Activated naive CD4-positive, alpha-beta T cell treated with anti-CD3 and anti-CD28 coated beads for 36 hours (primary cell): ENCODE measurements around the gene HTR2A. TPM values are rescaled to one million over a fixed set of nuclear protein-coding genes. Genes with fewer than 3 reads are reported as not detected.
A peak's percentile ranks its signal among the peaks of the same experiment; 100 is the strongest.

Source experiments
- CTCF ChIA-PET: fragments of 350-600 bp; sonication (Branson Sonifier 250); formaldehyde crosslinking; loops from one replicate; lab custom pipeline; 2021; ENCODE audit warnings: antibody characterized with exemption; lab: Charles Lee
- DNase-seq: peaks from one replicate; pipeline ENCODE4 v3.0.0-alpha.2; 2020
- H3K27ac Mint-ChIP-seq: one replicate; pipeline ENCODE4 v1.8.0; 2021; ENCODE audit warnings: mild to moderate bottlenecking, mixed read lengths
- H3K27me3 Mint-ChIP-seq: one replicate; pipeline ENCODE4 v1.8.0; 2021; ENCODE audit warnings: low read depth, mixed read lengths
- H3K36me3 Mint-ChIP-seq: one replicate; pipeline ENCODE4 v1.8.0; 2021; ENCODE audit warnings: low read depth, mixed read lengths
- H3K4me1 Mint-ChIP-seq: one replicate; pipeline ENCODE4 v1.8.0; 2021; ENCODE audit warnings: low read depth, mixed read lengths
- H3K4me3 Mint-ChIP-seq: one replicate; pipeline ENCODE4 v1.8.0; 2021; ENCODE audit warnings: mild to moderate bottlenecking, moderate library complexity, mixed read lengths
- H3K9me3 Mint-ChIP-seq: one replicate; pipeline ENCODE4 v1.8.0; 2021; ENCODE audit warnings: mixed read lengths
- intact Hi-C: fragments of 100-400 bp; cut with micrococcal nuclease; formaldehyde crosslinking; loops from one replicate; pipeline ENCODE4 v1.15.1; 2023
- total RNA-seq, 2 experiments: library from RNA; stranded (reverse); gene quantifications; one replicate each; pipeline ENCODE4 v1.2.3, GENCODE V29; 2021

Gene HTR2A
- total RNA-seq, 2 experiments from 2014 or later: not detected

DNA sequence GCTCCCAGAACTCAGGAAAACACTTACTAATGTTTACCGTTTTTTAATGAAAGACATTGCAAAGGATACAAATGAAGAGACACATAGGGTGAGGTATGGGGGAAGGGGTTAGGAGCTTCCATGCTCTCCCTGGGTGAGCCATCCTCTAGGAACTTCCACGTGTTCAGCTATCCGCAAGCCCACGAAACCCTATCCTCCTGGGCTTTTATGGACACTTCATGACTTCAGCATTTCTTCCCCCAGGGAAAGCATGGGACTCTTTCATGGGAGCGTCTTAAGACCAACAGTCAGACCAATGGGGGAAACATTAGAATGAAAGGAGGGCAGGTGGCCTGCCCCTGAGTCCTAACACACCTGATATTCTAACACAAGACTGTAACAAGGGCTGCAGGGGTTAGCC lies 93.3 kb downstream of the HTR2A start:
- H3K4me3 Mint-ChIP-seq: no peak overlapping the region
- no peaks in the 10 kb centered on the region for H3K27me3 Mint-ChIP-seq
- H3K27ac Mint-ChIP-seq: no peak overlapping the region
- intact Hi-C loops: no loop called here
- H3K36me3 Mint-ChIP-seq: no peaks in the 10 kb centered on the region
- no peak for DNase-seq
- H3K4me1 Mint-ChIP-seq: no peaks in the 10 kb centered on the region
- no peaks in the 10 kb centered on the region for H3K9me3 Mint-ChIP-seq
- CTCF ChIA-PET: no interaction called here

DNA sequence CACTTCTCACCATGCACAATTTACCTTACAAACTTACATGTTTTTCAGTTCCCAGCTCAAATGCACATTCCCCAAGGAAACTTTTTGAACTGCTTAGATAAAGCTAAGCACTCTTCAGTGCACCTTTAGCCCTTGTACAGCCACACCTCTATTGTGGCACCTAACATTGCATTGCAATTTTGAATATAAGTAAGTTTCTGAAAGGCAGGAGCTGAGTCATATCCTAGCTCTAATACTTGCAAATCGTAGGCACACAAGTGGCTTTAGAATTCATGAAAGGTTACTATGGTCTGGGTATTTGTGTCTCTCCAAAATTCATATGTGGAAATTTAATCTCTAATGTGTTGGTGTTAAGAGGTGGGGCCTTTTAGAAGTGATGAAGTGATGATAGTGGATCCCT lies 95.0 kb downstream of the HTR2A start:
- peaks cover 6% of the 10 kb centered on the region for H3K4me1 Mint-ChIP-seq
- no peak overlapping the region for H3K4me3 Mint-ChIP-seq
- H3K27ac Mint-ChIP-seq: no peak overlapping the region
- H3K9me3 Mint-ChIP-seq: no peaks in the 10 kb centered on the region
- H3K27me3 Mint-ChIP-seq: no peaks in the 10 kb centered on the region
- intact Hi-C loops: no loop called here
- CTCF ChIA-PET: no interaction called here
- no peaks in the 10 kb centered on the region for H3K36me3 Mint-ChIP-seq
- DNase-seq: no peak

DNA sequence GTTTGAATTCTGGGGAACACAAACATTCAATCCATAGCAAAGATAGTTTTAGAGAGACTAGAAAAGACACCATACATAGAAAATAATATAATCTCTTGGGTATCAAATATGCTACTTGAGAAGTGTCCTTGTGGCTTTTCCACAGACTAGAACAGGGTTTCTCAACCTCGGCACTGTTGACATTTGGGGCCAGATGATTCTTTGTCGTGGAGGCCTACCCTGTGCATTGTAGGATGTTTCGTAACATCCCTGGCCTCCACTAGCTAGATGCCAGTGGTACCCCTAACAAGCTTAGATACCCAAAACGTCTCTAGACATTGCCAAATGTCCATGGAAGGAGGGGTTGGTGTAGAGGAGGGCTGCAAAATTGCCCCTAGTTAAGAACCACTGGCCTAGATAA lies 97.7 kb downstream of the HTR2A start:
- Mint-ChIP-seq H3K4me1 (peaks cover 21% of the 10 kb centered on the region), H3K4me3 (no peak overlapping the region), H3K9me3 (no peaks in the 10 kb centered on the region), H3K27me3 (no peaks in the 10 kb centered on the region), H3K36me3 (peaks cover 12% of the 10 kb centered on the region), H3K27ac (no peak overlapping the region)
- DNase-seq: no peak
- intact Hi-C loops: loop anchor here (5.0 to 10.0 kb wide), 5 partner anchors 132 to 1853 kb away; partner anchors contain the start of genes CYSLTR2, ITM2B and ZC3H13
- CTCF ChIA-PET: interaction anchor here (0.9 kb wide), 1 partner anchor 247 kb away, joined by 4 read pairs; no protein-coding TSS in a partner anchor

DNA sequence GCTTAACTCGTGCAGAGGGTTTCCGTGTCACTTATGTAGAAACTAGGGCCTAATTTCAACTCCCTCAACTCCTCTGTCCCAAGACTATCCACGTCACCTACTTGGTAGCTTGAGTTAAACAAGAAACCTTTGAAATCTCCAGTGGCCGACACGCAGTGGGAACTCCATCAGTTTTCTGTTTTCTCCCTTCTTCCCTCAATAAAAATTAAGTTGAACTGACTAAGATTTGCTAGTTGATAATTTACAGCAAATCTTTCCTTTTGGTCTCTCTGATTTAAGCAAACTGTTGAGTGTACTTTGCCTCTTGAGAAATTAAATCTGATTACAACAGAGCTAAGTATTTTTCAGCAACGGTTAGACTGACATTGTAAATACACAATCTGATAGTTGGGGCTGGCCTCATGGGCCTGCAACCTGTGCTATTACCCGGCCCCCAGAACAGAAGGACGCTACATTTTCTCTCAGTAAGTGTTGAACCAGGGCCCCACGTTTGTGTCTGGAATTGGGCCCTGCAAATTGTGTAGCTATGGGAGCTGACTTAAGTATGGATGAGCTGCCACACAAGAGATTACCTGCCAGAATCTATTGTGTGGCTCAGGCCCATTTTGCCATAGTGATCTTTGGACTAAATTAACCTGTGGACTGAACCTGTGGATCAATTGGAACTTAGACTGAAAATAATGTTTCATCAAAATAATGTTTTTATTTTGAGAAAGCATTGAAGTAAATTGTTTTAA lies 99.2 kb downstream of the HTR2A start:
- peaks cover 15% of the 10 kb centered on the region for H3K36me3 Mint-ChIP-seq
- no peaks in the 10 kb centered on the region for H3K27me3 Mint-ChIP-seq
- no peaks in the 10 kb centered on the region for H3K9me3 Mint-ChIP-seq
- no peak for DNase-seq
- peak overlapping the region; percentile 93 for H3K4me3 Mint-ChIP-seq
- peaks cover 32% of the 10 kb centered on the region for H3K4me1 Mint-ChIP-seq
- CTCF ChIA-PET: interaction anchor here (1.2 kb wide), 1 partner anchor 246 kb away, joined by 4 read pairs; no protein-coding TSS in a partner anchor
- peak overlapping the region; percentile 95 for H3K27ac Mint-ChIP-seq
- intact Hi-C loops: loop anchor here (1.0 to 10.0 kb wide), 9 partner anchors 15 to 1855 kb away; partner anchors contain the start of genes CYSLTR2, ITM2B, NUDT15 and ZC3H13

DNA sequence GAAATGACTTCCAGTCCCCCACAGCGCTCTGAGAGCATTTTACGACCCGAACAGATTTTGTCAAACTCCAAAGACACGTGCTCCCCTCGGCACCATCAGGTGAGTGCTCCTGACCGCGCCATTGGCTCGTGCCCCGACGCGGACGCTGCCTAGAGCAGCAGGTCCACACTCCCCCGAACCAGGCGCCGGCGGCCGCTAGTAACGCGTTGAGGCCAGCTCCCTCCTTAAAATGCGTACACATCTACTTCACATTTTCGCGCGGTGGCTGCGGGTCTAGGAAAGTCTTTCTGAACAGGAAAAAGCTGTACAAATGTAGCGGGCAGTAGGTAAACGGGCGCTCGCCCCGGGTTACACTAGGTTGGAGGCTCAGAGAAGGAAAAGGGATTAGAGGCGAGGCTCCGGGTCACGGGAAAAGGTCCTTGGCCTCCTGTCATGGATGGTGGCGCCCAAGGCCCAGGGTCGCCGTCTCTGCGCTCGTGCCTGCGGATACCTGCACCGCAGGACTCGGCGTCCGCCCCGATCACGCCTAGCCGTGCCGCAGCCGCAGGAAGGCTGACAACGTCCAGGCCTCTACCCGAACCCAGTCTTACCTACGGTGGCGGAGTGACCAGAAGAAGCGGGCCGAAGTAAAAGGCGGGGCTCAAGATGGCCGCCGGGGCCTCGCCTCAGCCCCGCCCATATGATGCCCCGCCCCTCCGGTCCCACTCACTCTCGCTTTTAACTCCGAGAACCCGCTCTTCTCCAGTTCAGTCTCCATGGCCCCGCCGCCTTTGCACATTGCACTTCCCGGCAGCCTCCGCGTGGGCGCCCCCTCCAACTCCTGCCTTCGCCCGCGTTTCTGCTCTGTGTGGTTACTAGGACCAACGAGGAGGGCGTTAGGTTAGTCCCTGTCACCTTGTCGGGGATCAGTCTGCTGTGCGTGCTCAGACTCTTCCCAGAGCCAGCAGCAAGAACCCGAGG lies 100.1 kb downstream of the HTR2A start, which contains the start of gene ESD:
ESD (minus strand) TSS at position 647 of the 960 bp plus-strand sequence. CDS start 5,748 bp downstream, outside the sequence.
- no peaks in the 10 kb centered on the region for H3K27me3 Mint-ChIP-seq
- H3K9me3 Mint-ChIP-seq: no peaks in the 10 kb centered on the region
- CTCF ChIA-PET: interaction anchor here (1.2 kb wide), 1 partner anchor 245 kb away, joined by 4 read pairs; no protein-coding TSS in a partner anchor
- peaks cover 15% of the 10 kb centered on the region for H3K36me3 Mint-ChIP-seq
- DNase-seq: peak; percentile 98
- H3K4me1 Mint-ChIP-seq: peaks cover 32% of the 10 kb centered on the region
- peak within 1 kb of the TSS; percentile 93 for H3K4me3 Mint-ChIP-seq
- peak within 1 kb of the TSS; percentile 95 for H3K27ac Mint-ChIP-seq
- intact Hi-C loops: loop anchor here (1.0 to 10.0 kb wide), 9 partner anchors 16 to 1856 kb away; partner anchors contain the start of genes CYSLTR2, ITM2B, NUDT15 and ZC3H13

DNA sequence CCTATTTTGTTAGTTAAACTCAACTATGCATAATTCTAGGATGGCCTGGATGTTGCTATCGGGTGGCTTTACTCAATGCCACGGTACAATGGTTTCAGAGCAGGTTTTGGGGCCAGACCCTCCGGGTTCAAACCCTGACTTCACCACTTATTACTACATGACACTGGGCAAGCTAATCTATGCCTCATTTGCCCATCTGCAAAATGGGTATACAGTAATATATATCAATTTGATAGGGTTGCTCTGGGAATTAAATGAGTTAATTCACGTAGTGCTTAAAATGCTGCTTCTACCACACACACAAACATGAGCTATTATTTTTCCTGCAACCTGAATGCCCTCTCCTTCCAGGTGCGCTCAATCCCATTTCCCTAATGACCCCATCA lies 100.7 kb downstream of the HTR2A start:
- CTCF ChIA-PET: no interaction called here

DNA sequence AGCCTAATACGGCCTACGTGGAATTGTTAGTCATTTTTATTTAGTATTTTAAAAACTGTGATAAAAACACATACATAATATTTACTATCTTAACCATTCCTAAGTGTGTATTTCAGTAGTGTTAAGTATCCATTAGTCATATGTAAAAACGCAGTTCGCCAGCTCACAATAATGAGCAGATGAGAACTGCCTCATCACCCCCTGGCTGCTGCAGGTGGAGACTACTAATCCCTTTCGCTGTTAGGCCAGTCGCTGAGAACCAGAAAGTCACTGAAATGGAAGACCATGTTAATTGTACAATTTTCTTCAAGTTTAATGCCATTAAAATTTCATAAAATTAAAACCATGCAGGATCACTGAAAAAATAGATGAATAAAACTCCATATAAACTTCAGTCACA lies 101.5 kb downstream of the HTR2A start:
- CTCF ChIA-PET: no interaction called here
- DNase-seq: no peak
- H3K4me1 Mint-ChIP-seq: peaks cover 32% of the 10 kb centered on the region
- no peak overlapping the region for H3K27ac Mint-ChIP-seq
- H3K9me3 Mint-ChIP-seq: no peaks in the 10 kb centered on the region
- peak overlapping the region; percentile 59 for H3K4me3 Mint-ChIP-seq
- intact Hi-C loops: loop anchor here (5.0 to 10.0 kb wide), 5 partner anchors 128 to 1857 kb away; partner anchors contain the start of genes CYSLTR2, ITM2B and ZC3H13
- peaks cover 22% of the 10 kb centered on the region for H3K36me3 Mint-ChIP-seq
- H3K27me3 Mint-ChIP-seq: no peaks in the 10 kb centered on the region

More for the DNA sequence above, 100.7 kb downstream of the HTR2A start:
- Mint-ChIP-seq H3K4me3 (peak overlapping the region; percentile 93), H3K9me3 (no peaks in the 10 kb centered on the region), H3K36me3 (peaks cover 15% of the 10 kb centered on the region), H3K27me3 (no peaks in the 10 kb centered on the region), H3K4me1 (peaks cover 32% of the 10 kb centered on the region), H3K27ac (peak overlapping the region; percentile 95)
- DNase-seq: no peak
- intact Hi-C loops: loop anchor here (2.0 to 10.0 kb wide), 6 partner anchors 45 to 1856 kb away; partner anchors contain the start of genes CYSLTR2, ITM2B and ZC3H13

DNA sequence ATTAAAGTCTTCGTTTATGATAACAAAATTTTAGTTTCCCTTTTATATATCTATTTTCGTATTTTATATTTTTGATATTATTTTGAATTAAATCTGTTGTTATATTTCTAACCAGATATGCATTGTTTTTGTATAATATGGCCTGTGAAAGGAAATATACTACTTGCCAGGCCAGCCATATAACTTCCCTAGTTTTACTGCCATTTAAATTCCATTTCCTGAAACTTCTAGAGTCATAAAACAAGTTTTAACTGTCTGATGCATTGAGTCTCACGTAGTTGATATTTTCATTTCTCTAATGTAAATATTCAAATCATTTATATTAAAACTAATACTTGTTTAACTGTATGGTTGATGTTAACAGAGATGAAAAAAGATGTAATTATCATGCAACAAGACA lies 113.3 kb downstream of the HTR2A start:
- no peak for DNase-seq
- Mint-ChIP-seq H3K4me3 (no peak overlapping the region), H3K27me3 (no peaks in the 10 kb centered on the region), H3K27ac (no peak overlapping the region), H3K9me3 (no peaks in the 10 kb centered on the region), H3K36me3 (peaks cover 32% of the 10 kb centered on the region), H3K4me1 (peaks cover 4% of the 10 kb centered on the region)
- CTCF ChIA-PET: no interaction called here
- intact Hi-C loops: no loop called here

DNA sequence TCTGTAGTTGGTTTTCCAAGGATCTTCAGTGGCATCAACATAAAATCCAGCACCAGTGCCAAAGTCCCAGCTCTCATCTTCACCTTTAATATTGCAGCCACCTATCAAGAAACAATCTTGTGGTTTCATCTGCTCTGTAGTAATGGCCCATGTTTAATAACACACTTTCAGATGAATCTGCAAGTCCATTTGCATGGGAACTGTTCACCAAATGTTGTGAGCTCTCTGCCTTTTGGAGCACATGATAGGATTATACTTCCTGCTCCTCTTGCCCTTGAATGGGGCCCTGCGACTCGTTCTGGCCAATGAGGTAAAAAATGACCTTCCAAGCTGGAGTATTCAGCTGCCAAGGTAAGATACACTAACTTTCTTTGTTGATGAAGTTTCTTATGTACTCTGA lies 114.2 kb downstream of the HTR2A start:
- no peaks in the 10 kb centered on the region for H3K9me3 Mint-ChIP-seq
- H3K4me3 Mint-ChIP-seq: no peak overlapping the region
- DNase-seq: no peak
- no peak overlapping the region for H3K27ac Mint-ChIP-seq
- CTCF ChIA-PET: no interaction called here
- no peaks in the 10 kb centered on the region for H3K27me3 Mint-ChIP-seq
- intact Hi-C loops: no loop called here
- H3K36me3 Mint-ChIP-seq: peaks cover 34% of the 10 kb centered on the region
- peaks cover 1% of the 10 kb centered on the region for H3K4me1 Mint-ChIP-seq

DNA sequence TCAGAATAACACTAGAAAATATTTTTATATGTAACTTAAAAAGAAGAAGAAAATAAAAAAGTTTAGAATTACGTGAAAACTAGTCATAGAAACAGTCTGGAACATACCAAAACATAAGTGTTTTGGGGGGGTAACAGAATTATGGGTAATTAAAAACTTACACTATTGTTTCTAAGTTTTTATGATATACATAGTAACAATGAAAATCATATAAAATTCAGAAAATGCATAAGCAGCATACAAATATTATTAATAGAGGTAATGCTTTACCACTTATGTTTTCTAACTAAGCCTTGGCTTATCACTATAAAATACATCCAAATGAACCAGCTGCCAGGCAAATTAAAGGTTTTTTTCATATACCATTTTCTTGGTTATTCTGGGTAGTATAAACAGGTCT lies 114.8 kb downstream of the HTR2A start:
- Mint-ChIP-seq H3K36me3 (peaks cover 38% of the 10 kb centered on the region), H3K4me1 (peaks cover 1% of the 10 kb centered on the region), H3K27me3 (no peaks in the 10 kb centered on the region), H3K4me3 (no peak overlapping the region), H3K9me3 (no peaks in the 10 kb centered on the region), H3K27ac (no peak overlapping the region)
- no peak for DNase-seq
- intact Hi-C loops: no loop called here
- CTCF ChIA-PET: no interaction called here
